GM23338 (cell line): ENCODE measurements around the gene FKBP8. TPM values are rescaled to one million over a fixed set of nuclear protein-coding genes. Genes with fewer than 3 reads are reported as not detected.

Experiments
- EZH2phosphoT487 ChIP-seq: fragments of 200-600 bp; sonication (generic); IDR thresholded peaks from one replicate; pipeline ENCODE4 v1.8.1; 2018; ENCODE audit warnings: antibody characterized with exemption; ENCODE audit not compliant: unreplicated experiment
- REST ChIP-seq: IDR thresholded peaks from one replicate; pipeline ENCODE4 v1.6.1; 2018; ENCODE audit warnings: antibody characterized with exemption; ENCODE audit not compliant: unreplicated experiment
- STAT1 ChIP-seq: IDR thresholded peaks from one replicate; pipeline ENCODE4 v1.6.1; 2016; ENCODE audit warnings: antibody characterized with exemption; ENCODE audit not compliant: unreplicated experiment
- ZNF114 ChIP-seq: fragments of 250-450 bp; sonication (Bioruptor Pico); IDR thresholded peaks from 2 replicates; pipeline ENCODE4 v1.5.0; 2020; ENCODE audit warnings: mild to moderate bottlenecking, moderate library complexity
- ZNF331 ChIP-seq: fragments of 250-450 bp; sonication (Bioruptor Pico); IDR thresholded peaks from 2 replicates; pipeline ENCODE4 v1.5.0; 2020; ENCODE audit warnings: low read depth, mild to moderate bottlenecking, moderate library complexity
- ZNF462 ChIP-seq: fragments of 250-450 bp; sonication (Bioruptor Pico); IDR thresholded peaks from 2 replicates; pipeline ENCODE4 v1.5.0; 2020; ENCODE audit warnings: mild to moderate bottlenecking, moderate library complexity
- polyA plus RNA-seq: library from polyadenylated mRNA; unstranded; fragments of >200 nt; fragmentation: Nextera tagmentation; extraction: Ambion mirVana; gene quantifications from 2 replicates; pipeline ENCODE4 v1.2.1, GENCODE V29; 2016
- total RNA-seq: library from RNA; depleted of rRNA; stranded (reverse); fragments of >200 nt; shearing (Covaris generic); gene quantifications from 2 replicates; pipeline ENCODE4 v1.2.3, GENCODE V29; 2014
- TF ChIP-seq, protein P1 (sequence below), 2 experiments: fragments of 200-600 bp in 1 of 2; sonication (generic) in 1 of 2; conservative IDR thresholded peaks; 2 replicates each; pipeline versions ENCODE4 v1.5.1 to v1.6.1; 2016 to 2017; ENCODE audit warnings: antibody characterized with exemption in 2 of 2, low read depth in 2 of 2, mild to moderate bottlenecking in 2 of 2, moderate library complexity in 1 of 2

FKBP8 gene
- total and polyA plus RNA-seq, 2 experiments from 2014 or later = 158 to 367 TPM

GRCh38 chr19:18510216-18510615, 33.2 kb downstream of the FKBP8 start (continued):
- no peak for TF ChIP-seq ZNF462 (CRISPR knock-in tag)
- TF ChIP-seq REST = no peak
- no peak for TF ChIP-seq STAT1
- TF ChIP-seq ZNF114 (CRISPR knock-in tag) = no peak
- TF ChIP-seq ZNF331 (CRISPR knock-in tag) = no peak
- TF ChIP-seq, protein P1, sequence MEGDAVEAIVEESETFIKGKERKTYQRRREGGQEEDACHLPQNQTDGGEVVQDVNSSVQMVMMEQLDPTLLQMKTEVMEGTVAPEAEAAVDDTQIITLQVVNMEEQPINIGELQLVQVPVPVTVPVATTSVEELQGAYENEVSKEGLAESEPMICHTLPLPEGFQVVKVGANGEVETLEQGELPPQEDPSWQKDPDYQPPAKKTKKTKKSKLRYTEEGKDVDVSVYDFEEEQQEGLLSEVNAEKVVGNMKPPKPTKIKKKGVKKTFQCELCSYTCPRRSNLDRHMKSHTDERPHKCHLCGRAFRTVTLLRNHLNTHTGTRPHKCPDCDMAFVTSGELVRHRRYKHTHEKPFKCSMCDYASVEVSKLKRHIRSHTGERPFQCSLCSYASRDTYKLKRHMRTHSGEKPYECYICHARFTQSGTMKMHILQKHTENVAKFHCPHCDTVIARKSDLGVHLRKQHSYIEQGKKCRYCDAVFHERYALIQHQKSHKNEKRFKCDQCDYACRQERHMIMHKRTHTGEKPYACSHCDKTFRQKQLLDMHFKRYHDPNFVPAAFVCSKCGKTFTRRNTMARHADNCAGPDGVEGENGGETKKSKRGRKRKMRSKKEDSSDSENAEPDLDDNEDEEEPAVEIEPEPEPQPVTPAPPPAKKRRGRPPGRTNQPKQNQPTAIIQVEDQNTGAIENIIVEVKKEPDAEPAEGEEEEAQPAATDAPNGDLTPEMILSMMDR (conservative IDR thresholded peaks at IDR 0.05; ENCODE audit: low read depth in 2 of 2) = no peak
- no peak for TF ChIP-seq EZH2phosphoT487
